K562 (cell line): ENCODE data around the gene IKBKG. TPM values are rescaled to one million over a fixed set of nuclear protein-coding genes. Genes with fewer than 3 reads are reported as not detected.

Experiments used
- AFF1 ChIP-seq, 2 experiments: fragments of 450-650 bp; IDR thresholded peaks; 2 replicates each; pipeline ENCODE4 v1.6.1; 2018; ENCODE audit warnings: mild to moderate bottlenecking in 2 of 2, low read depth in 1 of 2; ENCODE audit not compliant: partially characterized antibody in 2 of 2
- CEBPZ ChIP-seq: fragments of 150-350 bp; IDR thresholded peaks from 2 replicates; pipeline ENCODE4 v1.6.1; 2014; ENCODE audit warnings: low read depth, mild to moderate bottlenecking, low read length, borderline replicate concordance
- CGGBP1 ChIP-seq: fragments of 250-450 bp; sonication (Bioruptor Pico); IDR thresholded peaks from 2 replicates; pipeline ENCODE4 v1.9.0; 2021; ENCODE audit warnings: mild to moderate bottlenecking
- CREB1 ChIP-seq, 2 experiments: sonication (generic) in 1 of 2; formaldehyde crosslinking in 1 of 2; IDR thresholded peaks; 2 replicates each; pipeline versions ENCODE4 v1.6.1 to v1.8.0; 2012 to 2022; ENCODE audit warnings: inconsistent platforms in 1 of 2, mild to moderate bottlenecking in 1 of 2, missing genetic modification reagents in 1 of 2, moderate library complexity in 1 of 2
- HCFC1 ChIP-seq: IDR thresholded peaks from 2 replicates; pipeline ENCODE4 v1.6.1; 2012; ENCODE audit warnings: low read depth, low read length, improper control_type of control experiment
- KDM4B ChIP-seq, 2 experiments: fragments of 450-650 bp in 1 of 2; sonication (generic) in 1 of 2; IDR thresholded peaks; 2 replicates each; pipeline ENCODE4 v1.6.1; 2016 to 2017; ENCODE audit warnings: borderline replicate concordance in 2 of 2, antibody characterized with exemption in 1 of 2, low read depth in 1 of 2, mild to moderate bottlenecking in 1 of 2
- MXD1 ChIP-seq: fragments of 250-450 bp; sonication (Bioruptor Pico); IDR thresholded peaks from 2 replicates; pipeline ENCODE4 v1.8.0; 2021; ENCODE audit warnings: borderline replicate concordance, mild to moderate bottlenecking, moderate library complexity; ENCODE audit not compliant: poor library complexity, severe bottlenecking
- MYC ChIP-seq, 2 experiments: fragments of 250-450 bp in 1 of 2; sonication (Bioruptor Pico) in 1 of 2; IDR thresholded peaks; 2 replicates each; pipeline versions ENCODE4 v1.5.1 to v1.6.1; 2012 to 2021; ENCODE audit warnings: low read depth in 2 of 2, borderline replicate concordance in 1 of 2, improper control_type of control experiment in 1 of 2, low read length in 1 of 2, mild to moderate bottlenecking in 1 of 2, moderate library complexity in 1 of 2
- NEUROD1 ChIP-seq: fragments of 150-350 bp; IDR thresholded peaks from 2 replicates; pipeline ENCODE4 v1.6.1; 2014; ENCODE audit warnings: borderline replicate concordance, low read length, low read depth; ENCODE audit not compliant: partially characterized antibody
- TAF1 ChIP-seq: IDR thresholded peaks from 2 replicates; pipeline ENCODE4 v1.6.1; 2011; ENCODE audit warnings: mild to moderate bottlenecking, low read length, moderate library complexity; ENCODE audit not compliant: insufficient read depth, control insufficient read depth, severe bottlenecking; ENCODE audit errors: extremely low read depth
- TEAD4 ChIP-seq, 2 experiments: sonication (generic) in 1 of 2; formaldehyde crosslinking in 1 of 2; IDR thresholded peaks; 2 replicates each; pipeline versions ENCODE4 v1.6.1 to v1.8.0; 2012 to 2022; ENCODE audit warnings: borderline replicate concordance in 1 of 2, inconsistent platforms in 1 of 2, low read length in 1 of 2, mild to moderate bottlenecking in 1 of 2, missing genetic modification reagents in 1 of 2
- polyA plus RNA-seq, 8 experiments: library from polyadenylated mRNA; depleted of rRNA in 4 of 8; stranded (reverse) in 5 of 8; unstranded in 3 of 8; fragments of >200 nt; fragmentation: Nextera tagmentation in 2 of 8; fragmentation: Illumina TruSeq in 1 of 8; extraction: Ambion mirVana in 2 of 8; extraction: Trizol in 1 of 8; gene quantifications; 2 replicates each; pipeline versions ENCODE4 v1.2.1 to v1.2.3, GENCODE V29; 2011 to 2014; ENCODE audit warnings: inconsistent platforms in 1 of 8, missing spikeins in 1 of 8
- total RNA-seq, 7 experiments: library from RNA; depleted of rRNA in 6 of 7; stranded (reverse); fragments of >200 nt in 6 of 7; fragmentation: Illumina TruSeq in 2 of 7; extraction: Trizol in 2 of 7; gene quantifications; 2 replicates each; pipeline versions ENCODE4 v1.2.1 to v1.2.3, GENCODE V29; 2011 to 2021; ENCODE audit warnings: low replicate concordance in 1 of 7

IKBKG gene
- total and polyA plus RNA-seq, 9 of the 15 experiments (the other 6 are each of a cell fraction or from before 2014, with no cell fraction given), result 0.68 to 60.0 (median 21.9) TPM

- TF ChIP-seq MYC (IDR thresholded peaks at IDR 0.05; ENCODE audit: low read depth, low read length), result peak; percentile 3; the same call in 1 of the 2 replicates
- TF ChIP-seq MYC (CRISPR knock-in tag; IDR thresholded peaks at IDR 0.05; ENCODE audit: borderline replicate concordance, low read depth), result no peak
- TF ChIP-seq AFF1 (IDR thresholded peaks at IDR 0.05; ENCODE audit: low read depth in 1 of 2, partially characterized antibody in 2 of 2), result peak in 1 of 2 experiments; percentile 15
- TF ChIP-seq HCFC1, result no peak
- peak; percentile 65 for TF ChIP-seq NEUROD1
- TF ChIP-seq CREB1 (IDR thresholded peaks at IDR 0.05), result peak; percentile 44; the same call in 1 of the 2 replicates
- TF ChIP-seq CREB1 (CRISPR knock-in tag; IDR thresholded peaks at IDR 0.05), result peak; percentile 65; the same call in 1 of the 2 replicates
- TF ChIP-seq CEBPZ, result no peak
- 0 out of 2 replicates have a peak, but pooled peaks have one; percentile 8 for TF ChIP-seq TEAD4 (IDR thresholded peaks at IDR 0.05; ENCODE audit: low read length)
- TF ChIP-seq TEAD4 (CRISPR knock-in tag; IDR thresholded peaks at IDR 0.05; ENCODE audit: borderline replicate concordance), result no peak
- TF ChIP-seq MXD1 (CRISPR knock-in tag), result no peak
- no peak for TF ChIP-seq TAF1
- no peak for TF ChIP-seq KDM4B (IDR thresholded peaks at IDR 0.05; ENCODE audit: borderline replicate concordance in 2 of 2, low read depth in 1 of 2)
- no peak for TF ChIP-seq CGGBP1 (CRISPR knock-in tag)
Observed at GRCh38 chrX:154541896-154542722, 5.3 kb upstream of the IKBKG start (continued).
